ENCODE results near the gene MYH11. TPM values are rescaled to one million over a fixed set of nuclear protein-coding genes. Genes with fewer than 3 reads are reported as not detected.
"Not testable (repeated sequence)": the region's sequence is repeated elsewhere in the genome, so short reads cannot be mapped to it uniquely, and the experiment has no call there.

Gene MYH11
- polyA plus RNA-seq, 3 donors, result 4.7 to 58.0 (median 24.8) TPM

GRCh38 chr16:15677447-15677846 is 179.4 kb downstream of the MYH11 start:
- no peak overlapping the region for H3K27ac ChIP-seq (ENCODE audit: low read depth, low read length)
- 93 to 95% (median 94%) methylated on average over 5 of the region's 5 CpGs for WGBS, 3 donors

GRCh38 chr16:15676506-15676905 is 180.3 kb downstream of the MYH11 start:
- WGBS, 3 donors, result 81 to 85% (median 85%) methylated on average over 10 of the region's 10 CpGs
- H3K27ac ChIP-seq (ENCODE audit: low read depth, low read length), result no peak overlapping the region

- H3K27ac ChIP-seq (ENCODE audit: low read depth, low read length), result no peak overlapping the region
- WGBS, 3 donors, result 94 to 97% (median 95%) methylated on average over 7 of the region's 7 CpGs
Measured at GRCh38 chr16:15674571-15674970, 182.3 kb downstream of the MYH11 start.

- WGBS, 3 donors, result 9 to 65% (median 11%) methylated on average over 20 of the region's 20 CpGs
Measured at GRCh38 chr16:15672514-15673167, 184.2 kb downstream of the MYH11 start.

GRCh38 chr16:15672127-15672513 is 184.7 kb downstream of the MYH11 start:
- 78 to 87% (median 81%) methylated on average over 10 of the region's 10 CpGs for WGBS, 3 donors

More at GRCh38 chr16:15672514-15673167, 184.2 kb downstream of the MYH11 start:
- no peak overlapping the region for H3K27ac ChIP-seq (ENCODE audit: low read depth, low read length)

GRCh38 chr16:15671530-15672117 is 185.2 kb downstream of the MYH11 start:
- 92 to 95% (median 92%) methylated on average over 8 of the region's 8 CpGs for WGBS, 3 donors
- no peak overlapping the region for H3K27ac ChIP-seq (ENCODE audit: low read depth, low read length)

More at GRCh38 chr16:15672127-15672513, 184.7 kb downstream of the MYH11 start:
- not testable (repeated sequence) for H3K27ac ChIP-seq (ENCODE audit: low read depth, low read length)

- 90 to 91% (median 91%) methylated on average over 18 of the region's 18 CpGs for WGBS, 3 donors
- no peak overlapping the region for H3K27ac ChIP-seq (ENCODE audit: low read depth, low read length)
Measured at GRCh38 chr16:15667091-15667742, 189.6 kb downstream of the MYH11 start.

- no peak overlapping the region for H3K27ac ChIP-seq (ENCODE audit: low read depth, low read length)
Measured at GRCh38 chr16:15665107-15665506, 191.7 kb downstream of the MYH11 start.

- H3K27ac ChIP-seq (ENCODE audit: low read depth, low read length), result no peak overlapping the region
- 77 to 93% (median 80%) methylated on average over 5 of the region's 5 CpGs for WGBS, 3 donors
Measured at GRCh38 chr16:15660203-15660601, 196.6 kb downstream of the MYH11 start.

GRCh38 chr16:15658556-15658955 is 198.3 kb downstream of the MYH11 start:
- 95% methylated on average over 5 of the region's 5 CpGs for WGBS, 3 donors
- no peak overlapping the region for H3K27ac ChIP-seq (ENCODE audit: low read depth, low read length)

- H3K27ac ChIP-seq (ENCODE audit: low read depth, low read length), result no peak overlapping the region
Measured at GRCh38 chr16:15658149-15658548, 198.7 kb downstream of the MYH11 start.

GRCh38 chr16:15655561-15655960 is 201.3 kb downstream of the MYH11 start:
- WGBS, 3 donors, result 96 to 99% (median 97%) methylated on average over 3 of the region's 6 CpGs
- H3K27ac ChIP-seq (ENCODE audit: low read depth, low read length), result not testable (repeated sequence)

More at GRCh38 chr16:15658149-15658548, 198.7 kb downstream of the MYH11 start:
- WGBS, 3 donors, result 86 to 90% (median 89%) methylated on average over 6 of the region's 6 CpGs

GRCh38 chr16:15654591-15654990 is 202.2 kb downstream of the MYH11 start:
- WGBS, 3 donors, result 76 to 82% (median 81%) methylated on average over 2 of the region's 2 CpGs
- H3K27ac ChIP-seq (ENCODE audit: low read depth, low read length), result no peak overlapping the region

- WGBS, 3 donors, result 32 to 44% (median 37%) methylated on average over 4 of the region's 4 CpGs
- H3K27ac ChIP-seq (ENCODE audit: low read depth, low read length), result no peak overlapping the region
Measured at GRCh38 chr16:15653227-15653626, 203.6 kb downstream of the MYH11 start.

Other genes with a start within 250 kb of the MYH11 start
- gene MARF1, start 213.9 kb downstream of the MYH11 start, polyA plus RNA-seq, result 10 to 100 TPM; 11.3 to 27.6 (median 14.7) TPM
- gene NDE1, start 206.8 kb downstream of the MYH11 start, polyA plus RNA-seq, result 10 to 100 TPM in 1 of 3 donors, 1 to 10 TPM in 2; 3.9 to 16.9 (median 9.9) TPM
- 10 to 100 TPM; 14.8 to 35.4 (median 18.1) TPM for gene CEP20, start 31.6 kb upstream of the MYH11 start, polyA plus RNA-seq
- 1 to 10 TPM; 5.3 to 6.9 (median 6.9) TPM for gene ABCC1, start 92.6 kb upstream of the MYH11 start, polyA plus RNA-seq

Measured in adipose tissue (tissue), 3 donors.